GM18511 (cell line): ENCODE data around the gene TRPC4.

ENCODE experiments used
- ATAC-seq: cut with Tn5 transposase; IDR thresholded peaks from one replicate; pipeline ENCODE4 v1.9.1; 2021; ENCODE audit warnings: mild to moderate bottlenecking, moderate library complexity; ENCODE audit not compliant: unreplicated experiment

TRPC4 gene

DNA sequence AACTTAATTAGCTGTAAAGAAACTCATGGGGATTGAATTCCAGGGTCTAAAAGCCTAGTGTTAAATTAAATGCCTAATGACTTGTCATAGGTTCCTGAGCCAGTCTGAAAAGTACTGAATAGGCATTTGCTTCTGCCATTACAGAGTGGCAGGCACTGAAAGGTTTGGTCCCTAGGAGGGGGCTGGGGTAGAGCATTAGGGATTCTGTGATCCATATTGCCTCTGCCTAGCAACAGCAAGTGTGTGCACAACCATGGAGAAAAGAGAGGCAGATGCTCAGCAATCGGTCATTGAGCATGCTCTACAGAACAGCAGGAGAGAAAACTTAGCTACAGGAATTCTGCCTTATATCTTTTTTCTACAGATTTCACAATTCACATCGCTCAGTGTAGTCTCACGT lies 133.5 kb downstream of the TRPC4 start:
- ATAC-seq = no peak

DNA sequence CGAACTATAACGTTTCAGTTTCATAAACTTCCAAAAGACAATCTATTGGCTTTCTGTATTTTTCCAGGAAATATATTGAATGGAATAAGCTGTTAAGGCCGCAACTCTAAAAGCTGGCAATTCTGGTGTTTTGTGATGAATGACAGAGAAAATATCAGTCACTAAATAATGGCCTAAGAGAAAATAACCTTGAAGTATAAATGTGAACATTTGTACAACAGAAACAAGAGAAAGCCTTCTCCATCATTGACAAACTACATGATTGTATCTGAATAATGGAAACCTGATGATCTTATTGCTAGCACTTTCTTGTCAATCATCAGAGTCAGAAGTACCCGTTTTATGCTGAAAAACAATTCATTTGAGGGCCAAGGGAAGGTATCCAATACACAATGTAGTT lies 134.3 kb downstream of the TRPC4 start:
- no peak for ATAC-seq

GRCh38 chr13:37729876-37730275 lies 139.7 kb downstream of the TRPC4 start:
- ATAC-seq = no peak

DNA sequence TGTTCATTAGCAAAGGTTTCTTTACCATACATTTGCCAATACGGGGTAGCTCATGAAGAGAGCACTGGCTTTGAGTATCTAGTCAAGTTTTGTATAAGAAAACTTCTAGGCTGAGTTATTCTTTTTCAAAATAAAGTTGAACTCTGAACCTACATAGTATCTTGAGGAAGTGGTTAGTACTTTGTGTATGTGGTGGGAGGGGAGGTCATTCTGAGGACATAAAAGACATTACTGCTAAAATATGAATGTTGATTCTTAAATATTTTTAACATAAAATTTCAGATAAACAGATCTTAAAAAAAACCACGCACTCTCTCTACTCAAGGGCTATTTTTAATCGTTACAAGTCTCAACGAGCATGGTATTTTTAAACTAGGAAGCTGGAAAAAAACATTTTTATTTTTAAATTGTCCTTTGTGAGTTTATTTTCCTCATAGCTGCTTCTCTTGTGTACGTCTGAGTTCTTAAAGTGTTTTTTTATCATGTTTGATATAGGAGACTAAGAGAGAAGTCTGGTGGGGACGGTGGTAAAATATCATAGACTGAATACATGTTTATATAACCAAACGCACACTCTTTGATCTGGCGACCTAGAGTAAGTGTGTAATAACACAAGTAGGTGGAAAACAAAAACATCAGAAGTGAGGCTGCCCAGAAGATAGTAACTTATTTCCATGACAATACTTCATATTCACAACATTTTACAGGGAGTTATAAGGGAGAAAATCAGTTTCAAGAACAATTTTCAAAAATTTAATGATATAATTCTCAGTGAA lies 153.0 kb downstream of the TRPC4 start:
- no peak for ATAC-seq

DNA sequence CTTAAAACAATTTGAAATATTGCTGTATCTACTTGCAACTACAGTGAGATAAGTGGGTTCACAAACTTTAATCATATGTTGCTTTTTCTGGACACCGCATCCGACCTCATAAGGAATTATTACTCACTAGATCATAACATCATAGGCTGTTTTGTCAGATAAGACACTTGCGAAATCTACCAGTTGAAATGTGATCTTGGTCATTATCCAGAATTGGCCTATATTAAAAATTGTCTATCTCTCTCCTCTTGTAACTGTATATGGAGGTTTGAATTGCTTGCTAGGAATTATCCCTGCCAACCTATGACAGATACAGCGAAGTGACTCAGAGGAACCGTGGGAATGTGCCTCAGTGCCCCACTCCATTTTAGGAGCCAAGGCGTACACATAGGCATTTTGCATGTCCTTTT lies 154.0 kb downstream of the TRPC4 start:
- no peak for ATAC-seq

GRCh38 chr13:37709318-37709717 lies 160.3 kb downstream of the TRPC4 start:
- no peak for ATAC-seq

GRCh38 chr13:37707739-37708500 lies 161.7 kb downstream of the TRPC4 start:
- no peak for ATAC-seq

GRCh38 chr13:37706041-37706440 lies 163.5 kb downstream of the TRPC4 start:
- no peak for ATAC-seq

GRCh38 chr13:37701972-37702371 lies 167.6 kb downstream of the TRPC4 start:
- no peak for ATAC-seq

DNA sequence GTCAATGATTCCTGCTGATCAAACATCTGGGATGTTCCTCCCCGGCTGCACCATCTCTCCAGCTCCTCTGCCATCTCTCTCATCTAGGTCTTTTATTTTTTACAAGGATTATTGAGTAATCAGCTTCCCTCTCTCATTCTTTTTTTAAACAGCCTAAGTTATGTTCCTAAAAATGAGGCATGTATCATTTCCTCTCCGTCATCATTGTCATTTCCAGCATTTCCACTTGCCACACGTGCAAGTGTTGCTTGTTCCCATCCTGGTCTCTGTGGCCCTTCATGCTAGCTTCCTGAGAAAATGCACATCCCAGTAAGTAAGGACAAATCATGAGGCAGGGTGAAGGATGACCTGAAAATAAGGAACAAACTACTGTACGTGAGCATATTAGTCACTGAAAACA lies 168.3 kb downstream of the TRPC4 start:
- no peak for ATAC-seq

GRCh38 chr13:37700887-37701286 lies 168.7 kb downstream of the TRPC4 start:
- ATAC-seq = no peak

DNA sequence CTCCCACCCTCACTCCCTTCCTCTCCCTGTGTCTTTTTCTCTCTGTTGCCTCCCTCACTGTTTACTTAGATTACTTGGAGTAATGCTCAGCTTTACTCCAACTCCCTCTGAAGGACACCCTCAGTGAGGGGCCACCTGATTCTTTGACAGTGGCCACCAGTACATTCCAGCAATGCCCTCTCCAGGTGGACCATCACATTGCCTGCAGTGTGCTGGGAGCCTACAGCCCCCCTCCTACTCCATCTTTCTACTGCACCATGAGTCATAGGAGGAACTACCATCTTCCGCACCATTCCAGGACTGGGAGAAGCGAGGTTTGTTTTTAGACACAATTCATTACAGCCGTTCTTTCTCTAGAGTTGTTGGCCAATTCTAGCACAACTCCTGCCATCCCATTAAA lies 174.4 kb downstream of the TRPC4 start:
- ATAC-seq = no peak

DNA sequence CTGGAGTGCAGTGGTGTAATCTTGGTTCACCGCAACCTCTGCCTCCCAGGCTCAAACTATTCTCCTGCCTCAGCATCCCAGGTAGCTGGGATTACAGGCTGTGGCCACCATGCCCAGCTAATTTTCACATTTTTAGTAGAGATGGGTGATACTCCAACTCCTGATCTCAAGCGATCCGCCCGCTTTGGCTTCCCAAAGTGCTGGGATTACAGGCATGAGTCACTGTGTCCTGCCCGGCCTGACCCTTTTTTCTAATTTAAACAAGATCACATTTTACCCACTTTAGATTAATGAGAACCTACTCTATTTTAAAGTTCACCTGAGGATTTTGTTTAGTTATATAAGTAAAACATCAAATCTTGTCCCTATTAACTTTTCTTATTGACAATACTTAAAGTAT lies 179.2 kb downstream of the TRPC4 start:
- no peak for ATAC-seq

DNA sequence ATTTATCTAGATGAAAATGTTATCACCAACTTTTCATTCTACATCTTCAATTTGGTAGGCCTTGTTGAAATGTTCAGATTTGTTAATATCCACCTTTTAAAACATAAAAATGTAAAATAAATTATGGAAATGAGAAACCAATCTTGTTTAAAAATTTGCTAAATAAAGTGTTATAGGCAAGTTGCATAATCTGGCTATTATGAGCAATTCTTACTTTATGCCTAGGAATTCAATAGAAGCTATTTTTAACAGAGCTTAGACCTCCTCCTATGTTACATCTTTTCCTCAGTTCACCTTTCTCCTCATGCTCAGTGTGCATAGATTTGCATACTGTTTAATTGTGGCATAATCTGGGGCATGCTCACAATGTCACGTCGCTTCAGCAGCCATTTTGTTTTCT lies 183.1 kb downstream of the TRPC4 start:
- ATAC-seq = no peak

GRCh38 chr13:37685206-37685605 lies 184.4 kb downstream of the TRPC4 start:
- no peak for ATAC-seq

DNA sequence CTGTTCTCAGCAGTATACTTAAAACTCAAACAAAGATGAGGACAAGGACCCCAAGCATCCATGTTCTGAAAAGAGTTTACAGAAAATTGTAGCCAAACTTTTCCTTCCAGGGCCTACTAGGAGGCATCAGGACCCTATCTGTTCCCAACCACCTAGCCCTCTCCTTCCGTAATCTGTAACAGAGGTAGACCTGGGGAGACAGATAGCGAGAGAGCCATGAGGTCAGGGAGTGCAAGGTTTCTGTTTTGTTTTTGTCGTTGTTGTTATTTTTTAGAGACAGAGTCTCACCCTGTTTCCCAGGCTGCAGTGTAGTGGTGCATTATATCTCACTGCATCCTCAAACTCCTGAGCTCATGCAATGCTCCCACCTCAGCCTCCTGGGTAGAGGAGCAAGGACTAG lies 187.1 kb downstream of the TRPC4 start:
- no peak for ATAC-seq

DNA sequence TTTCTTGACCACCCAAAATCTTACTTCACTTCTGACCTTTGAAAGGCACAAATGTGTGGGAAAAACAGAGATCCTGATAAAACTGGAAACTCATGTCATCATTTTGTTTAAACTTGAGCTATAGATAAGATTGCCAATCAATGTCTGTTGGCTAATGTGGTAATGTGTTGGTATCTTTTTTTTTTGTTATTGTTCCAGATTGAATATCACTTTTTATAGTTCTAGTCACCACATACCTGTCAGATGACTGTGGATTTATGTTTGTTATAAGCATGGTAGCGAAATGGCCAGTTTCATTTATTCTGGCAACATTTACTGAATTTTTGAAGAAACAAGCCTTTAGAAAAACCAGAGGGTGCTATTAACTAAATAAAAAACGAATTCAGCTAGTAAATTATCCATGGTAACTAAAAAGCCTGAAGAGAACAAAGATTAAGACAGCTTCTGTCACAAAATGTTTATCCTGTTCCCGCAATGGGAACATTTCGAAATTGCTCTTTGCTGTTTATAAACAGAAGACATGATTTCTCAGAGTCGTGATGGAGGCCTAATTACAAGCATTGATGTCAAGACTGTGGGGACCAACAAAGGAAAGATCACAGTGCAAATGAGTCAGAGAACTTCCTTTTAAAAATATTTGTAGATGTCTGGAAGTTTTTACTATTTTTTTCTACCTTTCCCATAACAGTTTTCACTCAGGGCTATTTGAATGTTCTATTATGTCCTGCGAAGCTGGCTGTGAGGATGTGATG lies 188.1 kb downstream of the TRPC4 start:
- no peak for ATAC-seq

DNA sequence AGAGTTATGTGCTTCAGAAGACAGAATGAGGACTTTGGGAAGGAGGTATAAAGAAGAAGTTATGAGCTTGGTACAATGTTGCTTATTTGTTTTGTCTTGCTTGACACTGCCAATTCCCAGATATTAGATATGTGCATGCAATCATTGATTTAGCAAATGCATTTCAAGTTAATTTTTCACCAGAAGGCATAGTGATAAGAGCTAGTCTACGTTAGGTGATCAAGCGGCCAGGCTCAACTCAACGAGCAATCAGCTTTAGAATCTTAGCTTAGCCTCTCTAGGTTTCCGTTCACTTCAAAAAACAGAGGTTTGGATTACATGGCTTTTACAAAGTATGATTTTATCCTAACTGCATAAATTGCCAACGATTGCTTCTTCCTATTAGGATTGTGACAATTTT lies 189.4 kb downstream of the TRPC4 start:
- ATAC-seq = no peak

DNA sequence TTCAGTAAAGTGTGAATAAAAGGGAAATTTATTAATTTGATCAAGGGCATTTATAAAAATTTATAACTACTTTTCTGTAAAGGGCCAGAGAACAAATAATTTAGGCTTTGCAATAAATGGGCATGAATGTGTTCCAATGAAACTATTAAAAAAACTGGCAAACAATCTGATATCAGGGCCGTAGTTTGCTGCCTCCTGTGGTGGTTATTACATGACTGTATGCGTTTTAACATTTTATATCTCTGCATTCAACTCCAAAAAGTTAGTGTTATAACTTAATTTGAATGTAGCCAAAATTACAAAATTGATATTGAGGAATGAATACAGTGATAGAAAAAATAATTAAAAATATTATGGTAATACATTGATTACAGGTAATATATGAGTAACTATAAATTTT lies 190.5 kb downstream of the TRPC4 start:
- no peak for ATAC-seq

- no peak for ATAC-seq
Observed at GRCh38 chr13:37669845-37670244, 199.7 kb downstream of the TRPC4 start.

DNA sequence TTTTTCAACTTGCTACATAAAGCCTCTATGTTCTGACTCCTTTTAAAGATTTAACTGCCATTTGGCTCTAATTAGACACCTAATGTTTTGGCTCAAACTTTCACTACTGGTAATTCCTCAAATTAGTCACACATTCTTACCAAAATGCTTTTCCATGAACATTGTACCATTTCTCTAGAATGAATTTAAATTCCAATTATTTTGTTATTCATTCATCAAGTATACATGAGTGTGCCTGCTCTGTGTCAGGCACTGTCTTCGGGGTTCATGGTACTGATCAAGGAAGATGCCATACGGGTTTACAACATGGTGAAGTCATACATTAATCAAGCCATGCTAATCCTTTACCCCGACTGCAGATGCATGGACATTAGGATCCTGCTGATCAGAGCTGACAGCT lies 201.9 kb downstream of the TRPC4 start:
- no peak for ATAC-seq

DNA sequence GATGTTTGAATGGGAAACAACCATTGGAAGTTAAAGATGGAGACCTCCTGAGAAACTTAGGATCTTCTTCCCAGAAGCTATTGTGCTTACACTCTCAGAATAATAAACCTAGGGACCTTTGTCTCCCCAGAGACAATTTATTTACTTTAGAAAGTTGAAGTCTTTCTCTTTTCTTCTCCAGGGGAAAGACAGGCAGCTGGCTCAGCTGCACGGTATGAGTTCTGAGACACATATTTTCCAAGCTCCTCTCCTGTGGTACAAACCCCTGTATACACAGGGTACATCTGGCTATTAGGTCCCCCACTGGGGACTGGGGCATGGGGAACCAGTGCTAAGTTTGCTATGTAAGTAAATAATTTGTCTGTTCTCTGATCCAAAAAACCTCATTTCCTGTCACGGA lies 203.5 kb downstream of the TRPC4 start:
- no peak for ATAC-seq
